ENCODE measurements around the gene ASMTL.

ASMTL gene

DNA sequence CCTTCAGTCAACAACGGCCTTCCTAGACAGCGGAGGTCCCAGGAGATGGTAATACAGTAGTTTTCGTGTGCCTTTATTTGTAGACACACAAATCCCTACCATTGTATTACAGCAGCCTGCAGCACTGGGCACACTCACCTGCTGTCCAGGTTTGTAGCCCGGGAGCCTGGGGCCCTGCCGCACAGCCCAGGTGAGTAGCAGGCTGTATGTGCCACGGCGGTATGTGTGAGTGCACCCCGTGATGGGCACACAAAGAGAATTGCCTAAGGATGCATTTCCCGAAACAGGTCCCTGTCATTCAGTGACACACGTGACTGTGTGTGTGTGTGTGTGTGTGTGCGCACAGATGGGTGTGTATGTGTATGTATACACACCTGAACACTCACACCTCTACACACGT, 52.7 kb downstream of the ASMTL start:
- H3K9me3 ChIP-seq (ENCODE audit: insufficient read depth, low read length): no peaks in the 10 kb centered on the region
- no peaks in the 10 kb centered on the region for H3K9me2 ChIP-seq (replicated peaks; ENCODE audit: insufficient read depth, low read length)
- no peak overlapping the region for H3K27ac ChIP-seq (ENCODE audit: low read depth, low read length)
- no peaks in the 10 kb centered on the region for H3K36me3 ChIP-seq (ENCODE audit: low read length)
- TF ChIP-seq EZH2phosphoT487 (conservative IDR thresholded peaks at IDR 0.05; ENCODE audit: low read length): no peak
- TF ChIP-seq, protein P1, sequence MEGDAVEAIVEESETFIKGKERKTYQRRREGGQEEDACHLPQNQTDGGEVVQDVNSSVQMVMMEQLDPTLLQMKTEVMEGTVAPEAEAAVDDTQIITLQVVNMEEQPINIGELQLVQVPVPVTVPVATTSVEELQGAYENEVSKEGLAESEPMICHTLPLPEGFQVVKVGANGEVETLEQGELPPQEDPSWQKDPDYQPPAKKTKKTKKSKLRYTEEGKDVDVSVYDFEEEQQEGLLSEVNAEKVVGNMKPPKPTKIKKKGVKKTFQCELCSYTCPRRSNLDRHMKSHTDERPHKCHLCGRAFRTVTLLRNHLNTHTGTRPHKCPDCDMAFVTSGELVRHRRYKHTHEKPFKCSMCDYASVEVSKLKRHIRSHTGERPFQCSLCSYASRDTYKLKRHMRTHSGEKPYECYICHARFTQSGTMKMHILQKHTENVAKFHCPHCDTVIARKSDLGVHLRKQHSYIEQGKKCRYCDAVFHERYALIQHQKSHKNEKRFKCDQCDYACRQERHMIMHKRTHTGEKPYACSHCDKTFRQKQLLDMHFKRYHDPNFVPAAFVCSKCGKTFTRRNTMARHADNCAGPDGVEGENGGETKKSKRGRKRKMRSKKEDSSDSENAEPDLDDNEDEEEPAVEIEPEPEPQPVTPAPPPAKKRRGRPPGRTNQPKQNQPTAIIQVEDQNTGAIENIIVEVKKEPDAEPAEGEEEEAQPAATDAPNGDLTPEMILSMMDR (IDR thresholded peaks at IDR 0.05; ENCODE audit: insufficient read depth, low read length, poor library complexity, severe bottlenecking): no peak
- H2AFZ ChIP-seq (ENCODE audit: low read depth, low read length, severe bottlenecking): no peak overlapping the region
- H3K4me3 ChIP-seq (ENCODE audit: insufficient read depth, low read length, poor library complexity, severe bottlenecking): no peak overlapping the region
- H3K9ac ChIP-seq (ENCODE audit: low read length): no peak overlapping the region
- H3K27me3 ChIP-seq (ENCODE audit: low read length): no peaks in the 10 kb centered on the region
- no peaks in the 10 kb centered on the region for H4K20me1 ChIP-seq (ENCODE audit: low read depth, low read length)
- H3K79me2 ChIP-seq (ENCODE audit: insufficient read depth, low read length): peaks cover 8% of the 10 kb centered on the region; the same call in 1 of the 2 replicates
- no peaks in the 10 kb centered on the region for H3F3A ChIP-seq (ENCODE audit: insufficient read depth)
- no peak overlapping the region for H3K4me2 ChIP-seq (ENCODE audit: low read depth, low read length, poor library complexity, severe bottlenecking)

DNA sequence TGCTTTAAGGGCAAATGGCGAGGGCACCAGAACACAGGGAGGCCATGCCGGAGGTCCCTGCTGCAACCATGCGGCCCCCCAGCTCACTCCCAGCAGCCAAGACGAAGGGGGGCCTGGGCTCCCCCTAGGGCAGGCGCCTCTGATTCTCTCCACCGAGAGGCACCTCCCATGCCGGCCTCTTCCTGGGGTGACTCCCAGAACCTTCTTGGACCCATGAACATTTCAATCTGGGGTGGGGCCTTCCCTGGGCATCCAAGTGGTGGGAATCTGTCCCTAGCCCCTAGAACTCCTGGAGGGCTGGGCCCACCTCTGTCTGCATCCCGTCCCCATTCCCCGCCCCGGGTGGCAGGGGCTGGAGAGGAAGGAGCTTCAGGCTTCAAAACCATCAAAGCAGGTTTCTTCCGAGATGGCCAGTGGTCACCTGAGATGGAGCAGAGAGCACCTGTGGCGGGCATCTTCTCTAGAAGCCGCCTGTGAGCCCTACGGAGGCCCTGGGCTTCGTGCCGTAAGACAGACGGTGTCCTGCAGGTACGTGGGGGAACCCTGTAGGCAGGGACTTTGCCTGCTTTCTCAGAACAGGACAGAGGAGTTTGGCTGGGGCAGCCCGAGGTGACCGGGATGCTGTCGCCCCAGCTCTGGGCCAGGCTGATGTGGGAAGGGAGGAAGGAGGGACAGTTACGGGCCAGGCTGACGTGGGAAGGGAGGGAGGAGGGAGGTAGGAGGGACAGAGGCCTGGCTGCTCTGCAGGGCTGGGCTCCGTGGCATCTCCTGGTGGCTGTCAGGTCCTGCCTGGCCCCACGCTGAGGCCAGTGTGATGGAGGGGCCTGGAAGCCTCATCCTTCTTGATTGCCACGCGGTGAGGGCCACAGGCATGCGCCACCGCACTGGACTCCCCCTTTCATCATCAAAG, 54.0 kb downstream of the ASMTL start:
- no peaks in the 10 kb centered on the region for H3K27me3 ChIP-seq (ENCODE audit: low read length)
- no peak overlapping the region for H3K4me3 ChIP-seq (ENCODE audit: insufficient read depth, low read length, poor library complexity, severe bottlenecking)
- no peaks in the 10 kb centered on the region for H3K9me3 ChIP-seq (ENCODE audit: insufficient read depth, low read length)
- H3K4me2 ChIP-seq (ENCODE audit: low read depth, low read length, poor library complexity, severe bottlenecking): no peak overlapping the region
- H4K20me1 ChIP-seq (ENCODE audit: low read depth, low read length): no peaks in the 10 kb centered on the region
- no peak overlapping the region for H3K27ac ChIP-seq (ENCODE audit: low read depth, low read length)
- H2AFZ ChIP-seq (ENCODE audit: low read depth, low read length, severe bottlenecking): no peak overlapping the region
- H3K36me3 ChIP-seq (ENCODE audit: low read length): no peaks in the 10 kb centered on the region
- H3K79me2 ChIP-seq (ENCODE audit: insufficient read depth, low read length): peaks cover 21% of the 10 kb centered on the region; the same call in 1 of the 2 replicates
- no peak overlapping the region for H3K9ac ChIP-seq (ENCODE audit: low read length)
- H3F3A ChIP-seq (ENCODE audit: insufficient read depth): no peaks in the 10 kb centered on the region
- H3K9me2 ChIP-seq (replicated peaks; ENCODE audit: insufficient read depth, low read length): no peaks in the 10 kb centered on the region
- no peak for TF ChIP-seq EZH2phosphoT487 (conservative IDR thresholded peaks at IDR 0.05; ENCODE audit: low read length)
- TF ChIP-seq, protein P1 (IDR thresholded peaks at IDR 0.05; ENCODE audit: insufficient read depth, low read length, poor library complexity, severe bottlenecking): no peak

DNA sequence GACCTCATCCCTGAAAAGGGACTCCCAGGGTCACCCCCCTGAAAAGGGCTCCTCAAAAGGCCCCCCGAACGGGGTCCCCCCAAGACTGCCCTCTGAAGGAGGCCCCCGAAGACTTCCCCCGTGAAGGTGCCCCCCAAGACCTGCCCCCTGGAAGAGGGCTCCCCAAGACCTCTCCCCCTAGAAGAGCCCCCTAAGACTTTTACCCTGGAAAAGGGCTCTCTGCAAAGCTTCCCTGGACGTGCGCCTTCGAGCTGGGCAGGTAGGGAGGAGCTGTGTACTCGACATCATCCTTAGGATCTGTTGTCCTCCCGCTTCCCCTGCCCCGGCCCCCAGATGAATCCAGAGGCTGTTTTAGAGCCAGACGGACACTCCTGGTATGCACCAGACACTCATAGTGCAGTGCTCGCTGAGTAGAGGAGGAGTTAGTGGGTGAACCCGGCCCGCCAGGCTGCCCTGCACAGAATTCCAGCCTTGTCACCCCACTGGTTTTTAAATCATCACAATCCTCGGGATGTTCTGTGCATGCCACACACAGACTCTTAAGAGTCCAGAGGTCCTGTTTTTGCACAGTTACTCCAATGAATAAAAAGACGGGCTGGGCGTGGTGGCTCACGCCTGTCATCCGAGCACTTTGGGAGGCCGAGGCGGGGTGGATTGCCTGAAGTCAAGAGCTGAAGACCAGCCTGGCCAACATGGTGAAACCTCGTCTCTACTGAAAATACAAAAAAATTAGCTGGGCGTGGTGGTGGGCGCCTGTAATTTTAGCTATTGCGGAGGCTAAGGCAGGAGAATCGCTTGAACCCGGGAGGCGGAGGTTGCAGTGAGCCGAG, 55.1 kb downstream of the ASMTL start:
- H3K79me2 ChIP-seq (ENCODE audit: insufficient read depth, low read length): peaks cover 29% of the 10 kb centered on the region; the same call in 1 of the 2 replicates
- TF ChIP-seq, protein P1 (IDR thresholded peaks at IDR 0.05; ENCODE audit: insufficient read depth, low read length, poor library complexity, severe bottlenecking): no peak
- TF ChIP-seq EZH2phosphoT487 (conservative IDR thresholded peaks at IDR 0.05; ENCODE audit: low read length): no peak
- no peak overlapping the region for H3K9ac ChIP-seq (ENCODE audit: low read length)
- H3K9me3 ChIP-seq (ENCODE audit: insufficient read depth, low read length): no peaks in the 10 kb centered on the region
- no peak overlapping the region for H2AFZ ChIP-seq (ENCODE audit: low read depth, low read length, severe bottlenecking)
- H3K4me2 ChIP-seq (ENCODE audit: low read depth, low read length, poor library complexity, severe bottlenecking): no peak overlapping the region
- H3K36me3 ChIP-seq (ENCODE audit: low read length): no peaks in the 10 kb centered on the region
- H3K27ac ChIP-seq (ENCODE audit: low read depth, low read length): no peak overlapping the region
- H3F3A ChIP-seq (ENCODE audit: insufficient read depth): no peaks in the 10 kb centered on the region
- no peaks in the 10 kb centered on the region for H3K9me2 ChIP-seq (replicated peaks; ENCODE audit: insufficient read depth, low read length)
- no peaks in the 10 kb centered on the region for H3K27me3 ChIP-seq (ENCODE audit: low read length)
- no peaks in the 10 kb centered on the region for H4K20me1 ChIP-seq (ENCODE audit: low read depth, low read length)
- no peak overlapping the region for H3K4me3 ChIP-seq (ENCODE audit: insufficient read depth, low read length, poor library complexity, severe bottlenecking)

All from SU-DHL-6 (cell line).